K562 (cell line): ENCODE measurements around the gene MEIOB. TPM values are rescaled to one million over a fixed set of nuclear protein-coding genes. Genes with fewer than 3 reads are reported as not detected.
A peak's percentile ranks its signal among the peaks of the same experiment; 100 is the strongest.

Experiments used
- CAMTA2 ChIP-seq: fragments of 250-450 bp; sonication (Bioruptor Pico); conservative IDR thresholded peaks from 2 replicates; pipeline ENCODE4 v1.5.1; 2022
- CBX1 ChIP-seq: sonication (generic); IDR thresholded peaks from 2 replicates; pipeline ENCODE4 v1.6.1; 2016; ENCODE audit warnings: antibody characterized with exemption, low read depth, mild to moderate bottlenecking
- ESRRA ChIP-seq: fragments of 450-650 bp; IDR thresholded peaks from 2 replicates; pipeline ENCODE4 v1.6.1; 2014; ENCODE audit warnings: low read depth, mild to moderate bottlenecking, moderate library complexity, borderline replicate concordance
- NFIX ChIP-seq: fragments of 250-450 bp; sonication (Bioruptor Pico); IDR thresholded peaks from 2 replicates; pipeline ENCODE4 v1.4.0; 2020; ENCODE audit warnings: low read depth, mild to moderate bottlenecking, moderate library complexity
- POLR3A ChIP-seq: IDR thresholded peaks from 2 replicates; pipeline ENCODE4 v1.6.1; 2011; ENCODE audit warnings: borderline replicate concordance, mild to moderate bottlenecking, moderate library complexity; ENCODE audit not compliant: insufficient read length, insufficient read depth; ENCODE audit errors: extremely low read depth
- RHOXF2B ChIP-seq: fragments of 250-450 bp; sonication (Bioruptor Pico); conservative IDR thresholded peaks from 2 replicates; pipeline ENCODE4 v1.5.1; 2021
- SREBF2 ChIP-seq: sonication (generic); formaldehyde crosslinking; IDR thresholded peaks from 2 replicates; pipeline ENCODE4 v1.4.0; 2020; ENCODE audit warnings: mild to moderate bottlenecking, missing genetic modification reagents
- ZBTB9 ChIP-seq: fragments of 450-650 bp; formaldehyde crosslinking; IDR thresholded peaks from 2 replicates; pipeline ENCODE4 v1.4.0; 2020; ENCODE audit warnings: mild to moderate bottlenecking, moderate library complexity
- ZNF76 ChIP-seq: fragments of 250-450 bp; sonication (Bioruptor Pico); IDR thresholded peaks from 2 replicates; pipeline ENCODE4 v1.4.0; 2020; ENCODE audit warnings: mild to moderate bottlenecking, moderate library complexity, borderline replicate concordance
- polyA plus RNA-seq, 8 experiments: library from polyadenylated mRNA; depleted of rRNA in 4 of 8; stranded (reverse) in 5 of 8; unstranded in 3 of 8; fragments of >200 nt; fragmentation: Nextera tagmentation in 2 of 8; fragmentation: Illumina TruSeq in 1 of 8; extraction: Ambion mirVana in 2 of 8; extraction: Trizol in 1 of 8; gene quantifications; 2 replicates each; pipeline versions ENCODE4 v1.2.1 to v1.2.3, GENCODE V29; 2011 to 2014; ENCODE audit warnings: inconsistent platforms in 1 of 8, missing spikeins in 1 of 8
- total RNA-seq, 7 experiments: library from RNA; depleted of rRNA in 6 of 7; stranded (reverse); fragments of >200 nt in 6 of 7; fragmentation: Illumina TruSeq in 2 of 7; extraction: Trizol in 2 of 7; gene quantifications; 2 replicates each; pipeline versions ENCODE4 v1.2.1 to v1.2.3, GENCODE V29; 2011 to 2021; ENCODE audit warnings: low replicate concordance in 1 of 7
- TF ChIP-seq, protein P1 (sequence below): IDR thresholded peaks from 3 replicates; pipeline ENCODE4 v1.6.1; 2011; ENCODE audit warnings: borderline replicate concordance, mild to moderate bottlenecking, moderate library complexity; ENCODE audit not compliant: insufficient read length; ENCODE audit errors: extremely low read depth
- TF ChIP-seq, protein P2 (sequence below): fragments of 450-650 bp; conservative IDR thresholded peaks from 2 replicates; pipeline ENCODE4 v1.6.1; 2016; ENCODE audit warnings: missing genetic modification characterization, low read depth, mild to moderate bottlenecking, missing compliant biosample characterization, moderate library complexity
- TF ChIP-seq, protein P3 (sequence below): sonication (generic); formaldehyde crosslinking; IDR thresholded peaks from 2 replicates; pipeline ENCODE4 v1.8.1; 2022; ENCODE audit warnings: missing genetic modification reagents
- TF ChIP-seq, protein P4 (sequence below): fragments of 250-450 bp; sonication (Bioruptor Pico); IDR thresholded peaks from 2 replicates; pipeline ENCODE4 v1.4.0; 2020; ENCODE audit warnings: borderline replicate concordance

Gene MEIOB
- total and polyA plus RNA-seq, 9 of the 15 experiments (the other 6 are each of a cell fraction or from before 2014, with no cell fraction given): 25.4 to 203 (median 97.6) TPM

DNA sequence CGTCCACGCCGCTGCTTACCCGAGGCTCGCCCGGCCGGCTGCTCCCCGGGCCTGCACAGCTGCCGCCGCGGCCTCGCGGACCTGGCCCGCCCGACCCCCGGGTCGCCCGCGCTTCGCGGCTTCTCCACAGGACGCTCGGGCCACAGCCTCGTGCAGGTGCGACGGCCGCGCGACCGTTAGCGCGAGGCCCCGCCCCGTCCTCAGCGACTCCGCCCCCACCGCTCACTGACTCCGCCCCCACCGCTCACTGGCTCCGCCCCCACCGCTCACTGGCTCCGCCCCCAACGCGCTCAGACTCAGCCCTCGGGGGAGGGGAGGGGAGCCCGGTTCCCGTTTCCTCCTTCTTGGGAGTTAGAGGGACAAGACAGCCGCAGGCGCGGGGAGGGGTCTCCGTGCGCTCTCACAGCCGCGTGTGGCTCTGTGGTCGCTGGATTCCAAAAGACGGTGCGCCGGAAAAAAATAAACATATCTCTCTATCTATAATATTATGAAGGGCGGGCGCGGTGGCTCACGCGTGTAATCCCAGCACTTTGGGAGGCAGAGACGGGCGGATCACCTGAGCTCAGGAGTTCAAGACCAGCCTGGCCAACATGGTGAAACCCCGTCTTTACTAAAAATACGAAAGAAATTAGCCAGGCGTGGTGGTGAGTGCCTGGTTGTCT, at the start of gene MEIOB (continued):
- TF ChIP-seq, protein P1, sequence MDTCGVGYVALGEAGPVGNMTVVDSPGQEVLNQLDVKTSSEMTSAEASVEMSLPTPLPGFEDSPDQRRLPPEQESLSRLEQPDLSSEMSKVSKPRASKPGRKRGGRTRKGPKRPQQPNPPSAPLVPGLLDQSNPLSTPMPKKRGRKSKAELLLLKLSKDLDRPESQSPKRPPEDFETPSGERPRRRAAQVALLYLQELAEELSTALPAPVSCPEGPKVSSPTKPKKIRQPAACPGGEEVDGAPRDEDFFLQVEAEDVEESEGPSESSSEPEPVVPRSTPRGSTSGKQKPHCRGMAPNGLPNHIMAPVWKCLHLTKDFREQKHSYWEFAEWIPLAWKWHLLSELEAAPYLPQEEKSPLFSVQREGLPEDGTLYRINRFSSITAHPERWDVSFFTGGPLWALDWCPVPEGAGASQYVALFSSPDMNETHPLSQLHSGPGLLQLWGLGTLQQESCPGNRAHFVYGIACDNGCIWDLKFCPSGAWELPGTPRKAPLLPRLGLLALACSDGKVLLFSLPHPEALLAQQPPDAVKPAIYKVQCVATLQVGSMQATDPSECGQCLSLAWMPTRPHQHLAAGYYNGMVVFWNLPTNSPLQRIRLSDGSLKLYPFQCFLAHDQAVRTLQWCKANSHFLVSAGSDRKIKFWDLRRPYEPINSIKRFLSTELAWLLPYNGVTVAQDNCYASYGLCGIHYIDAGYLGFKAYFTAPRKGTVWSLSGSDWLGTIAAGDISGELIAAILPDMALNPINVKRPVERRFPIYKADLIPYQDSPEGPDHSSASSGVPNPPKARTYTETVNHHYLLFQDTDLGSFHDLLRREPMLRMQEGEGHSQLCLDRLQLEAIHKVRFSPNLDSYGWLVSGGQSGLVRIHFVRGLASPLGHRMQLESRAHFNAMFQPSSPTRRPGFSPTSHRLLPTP: no peak
- TF ChIP-seq CAMTA2 (no peak), ZNF76 (CRISPR knock-in tag) (no peak), POLR3A (no peak), SREBF2 (CRISPR knock-in tag) (no peak), NFIX (CRISPR knock-in tag) (no peak), CBX1 (no peak), ZBTB9 (CRISPR knock-in tag) (0 out of 2 replicates have a peak, but pooled peaks have one; percentile 17), RHOXF2B (CRISPR knock-in tag) (no peak), ESRRA (no peak)
- TF ChIP-seq, protein P2, sequence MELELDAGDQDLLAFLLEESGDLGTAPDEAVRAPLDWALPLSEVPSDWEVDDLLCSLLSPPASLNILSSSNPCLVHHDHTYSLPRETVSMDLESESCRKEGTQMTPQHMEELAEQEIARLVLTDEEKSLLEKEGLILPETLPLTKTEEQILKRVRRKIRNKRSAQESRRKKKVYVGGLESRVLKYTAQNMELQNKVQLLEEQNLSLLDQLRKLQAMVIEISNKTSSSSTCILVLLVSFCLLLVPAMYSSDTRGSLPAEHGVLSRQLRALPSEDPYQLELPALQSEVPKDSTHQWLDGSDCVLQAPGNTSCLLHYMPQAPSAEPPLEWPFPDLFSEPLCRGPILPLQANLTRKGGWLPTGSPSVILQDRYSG (tag): no peak
- TF ChIP-seq, protein P3, sequence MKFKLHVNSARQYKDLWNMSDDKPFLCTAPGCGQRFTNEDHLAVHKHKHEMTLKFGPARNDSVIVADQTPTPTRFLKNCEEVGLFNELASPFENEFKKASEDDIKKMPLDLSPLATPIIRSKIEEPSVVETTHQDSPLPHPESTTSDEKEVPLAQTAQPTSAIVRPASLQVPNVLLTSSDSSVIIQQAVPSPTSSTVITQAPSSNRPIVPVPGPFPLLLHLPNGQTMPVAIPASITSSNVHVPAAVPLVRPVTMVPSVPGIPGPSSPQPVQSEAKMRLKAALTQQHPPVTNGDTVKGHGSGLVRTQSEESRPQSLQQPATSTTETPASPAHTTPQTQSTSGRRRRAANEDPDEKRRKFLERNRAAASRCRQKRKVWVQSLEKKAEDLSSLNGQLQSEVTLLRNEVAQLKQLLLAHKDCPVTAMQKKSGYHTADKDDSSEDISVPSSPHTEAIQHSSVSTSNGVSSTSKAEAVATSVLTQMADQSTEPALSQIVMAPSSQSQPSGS (CRISPR knock-in tag): no peak
- TF ChIP-seq, protein P4, sequence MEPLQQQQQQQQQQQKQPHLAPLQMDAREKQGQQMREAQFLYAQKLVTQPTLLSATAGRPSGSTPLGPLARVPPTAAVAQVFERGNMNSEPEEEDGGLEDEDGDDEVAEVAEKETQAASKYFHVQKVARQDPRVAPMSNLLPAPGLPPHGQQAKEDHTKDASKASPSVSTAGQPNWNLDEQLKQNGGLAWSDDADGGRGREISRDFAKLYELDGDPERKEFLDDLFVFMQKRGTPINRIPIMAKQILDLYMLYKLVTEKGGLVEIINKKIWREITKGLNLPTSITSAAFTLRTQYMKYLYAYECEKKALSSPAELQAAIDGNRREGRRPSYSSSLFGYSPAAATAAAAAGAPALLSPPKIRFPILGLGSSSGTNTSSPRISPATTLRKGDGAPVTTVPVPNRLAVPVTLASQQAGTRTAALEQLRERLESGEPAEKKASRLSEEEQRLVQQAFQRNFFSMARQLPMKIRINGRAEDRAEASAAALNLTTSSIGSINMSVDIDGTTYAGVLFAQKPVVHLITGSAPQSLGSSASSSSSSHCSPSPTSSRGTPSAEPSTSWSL: no peak
